Lung (tissue), 12 donors: ENCODE data around the gene GIPC2. TPM values are rescaled to one million over a fixed set of nuclear protein-coding genes. Genes with fewer than 3 reads are reported as not detected.
A peak's percentile ranks its signal among the peaks of the same experiment; 100 is the strongest.

Experiments used
- ATAC-seq: fragments of 200-7000 bp; cut with Tn5 transposase; one replicate; pipeline ENCODE4 v1.9.1; 2020; ENCODE audit warnings: moderate number of reproducible peaks; ENCODE audit not compliant: insufficient read depth, low FRiP score
- DNase-seq, 3 donors: peaks; one replicate each; pipeline ENCODE4 v3.0.0-alpha.2; 2013 to 2017
- H3K27ac ChIP-seq, 2 donors: one replicate each; pipeline ENCODE4 v1.5.1; 2013; ENCODE audit warnings: mild to moderate bottlenecking in 2 of 2, moderate library complexity in 2 of 2, control low read depth in 1 of 2, inconsistent platforms in 1 of 2, low read depth in 1 of 2, low read length in 1 of 2
- H3K27me3 ChIP-seq, 3 donors: one replicate each; pipeline ENCODE4 v1.5.1; 2013; ENCODE audit warnings: low read length in 2 of 3; ENCODE audit not compliant: control insufficient read depth in 3 of 3, insufficient read depth in 3 of 3
- H3K36me3 ChIP-seq, 4 donors: one replicate each; pipeline ENCODE4 v1.5.1; 2013; ENCODE audit warnings: low read length in 4 of 4, mild to moderate bottlenecking in 1 of 4, moderate library complexity in 1 of 4; ENCODE audit not compliant: control insufficient read depth in 4 of 4, insufficient read depth in 4 of 4
- H3K4me1 ChIP-seq, 5 donors: one replicate each; pipeline ENCODE4 v1.5.1; 2013; ENCODE audit warnings: low read length in 5 of 5, mild to moderate bottlenecking in 2 of 5, moderate library complexity in 1 of 5; ENCODE audit not compliant: control insufficient read depth in 5 of 5, insufficient read depth in 5 of 5
- H3K4me3 ChIP-seq: one replicate; pipeline ENCODE4 v1.5.1; 2013; ENCODE audit warnings: mild to moderate bottlenecking, control low read depth, moderate library complexity
- H3K9ac ChIP-seq, 2 donors: one replicate each; pipeline ENCODE4 v1.5.1; 2013; ENCODE audit warnings: low read length in 2 of 2, control low read depth in 1 of 2; ENCODE audit not compliant: insufficient read depth in 1 of 2
- H3K9me3 ChIP-seq, 4 donors: one replicate each; pipeline ENCODE4 v1.5.1; 2013; ENCODE audit warnings: low read length in 3 of 4, mild to moderate bottlenecking in 1 of 4, moderate library complexity in 1 of 4; ENCODE audit not compliant: control insufficient read depth in 4 of 4, insufficient read depth in 3 of 4
- CTCF ChIP-seq: IDR thresholded peaks from 2 replicates; pipeline ENCODE4 v1.5.1; 2012; ENCODE audit warnings: mild to moderate bottlenecking; ENCODE audit errors: control extremely low read depth, extremely low read depth
- WGBS, 2 donors: extraction: QIAGEN DNeasy Blood & Tissue Kit; methylation state at CpG; one replicate each; pipeline ENCODE4 v1.1.7; 2013; 5-methylcytosine and 5-hydroxymethylcytosine counted together
- polyA plus RNA-seq, 2 donors: library from polyadenylated mRNA; stranded (reverse); fragments of 200-250 nt; gene quantifications; one replicate each; pipeline ENCODE4 v1.2.1, GENCODE V29; 2013
- total RNA-seq, 2 donors: library from RNA; depleted of rRNA in 1 of 2; stranded (reverse); fragments of >200 nt in 1 of 2; gene quantifications; one replicate each; pipeline ENCODE4 v1.2.1, GENCODE V29; 2014 to 2021
- donor health status: control.
- donor health status: control.
- donor health status: Bipolar disorder and iron deficiency.
- donor health status: healthy.
- donor health status: DM: yes; HTN: yes; CAD: no.

GIPC2 gene
- total and polyA plus RNA-seq, 4 donors = 0.94 to 2.5 (median 1.8) TPM

- Histone ChIP-seq H3K4me3 (no peak overlapping the region), H3K9ac (no peak overlapping the region), H3K27me3 (no peaks in the 10 kb centered on the region), H3K4me1 (no peaks in the 10 kb centered on the region), H3K36me3 (no peaks in the 10 kb centered on the region), H3K9me3 (no peaks in the 10 kb centered on the region), H3K27ac (no peak overlapping the region)
- no peak for TF ChIP-seq CTCF
- 63 to 80% methylated on average over 3 of the region's 3 CpGs for whole genome bisulfite sequencing, 2 donors
- DNase-seq (peak in 1 of 3 donors; percentile 16), ATAC-seq (no peak)
Measured at GRCh38 chr1:78176448-78176847, 130.7 kb downstream of the GIPC2 start.

DNA sequence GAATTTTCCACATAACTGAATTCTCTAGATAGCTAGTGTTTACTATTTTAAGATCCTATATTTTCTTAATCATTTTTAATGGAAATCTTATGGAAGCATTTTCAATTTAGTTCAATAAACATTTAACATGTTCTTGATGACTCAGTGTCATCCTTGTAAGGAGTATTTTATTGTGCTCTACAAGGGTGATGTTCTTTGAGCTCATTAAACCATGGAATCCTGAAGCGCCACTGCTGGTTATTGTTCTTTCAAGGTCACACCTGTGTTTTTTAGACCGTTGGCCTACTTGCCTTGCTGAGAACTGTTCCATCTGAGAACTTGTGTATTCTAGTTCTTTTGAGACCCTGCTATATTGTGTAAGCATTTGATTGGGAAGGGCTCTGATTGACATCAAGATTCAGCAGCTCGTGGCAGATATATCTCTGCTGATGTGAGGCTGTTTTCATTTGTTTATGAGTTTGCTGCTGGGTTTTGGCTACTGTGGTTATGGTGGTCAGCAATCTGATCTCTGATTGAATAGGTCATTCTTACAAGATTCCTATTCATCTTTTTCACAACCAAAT, 132.0 kb downstream of the GIPC2 start:
- Histone ChIP-seq H3K4me1 (no peaks in the 10 kb centered on the region), H3K36me3 (no peaks in the 10 kb centered on the region), H3K9ac (no peak overlapping the region), H3K4me3 (no peak overlapping the region), H3K9me3 (peaks cover 0 to 3% (median 0%) of the 10 kb centered on the region in 4 donors), H3K27ac (no peak overlapping the region), H3K27me3 (no peaks in the 10 kb centered on the region)
- no peak for ATAC-seq
- TF ChIP-seq CTCF = no peak
- WGBS, 2 donors = 70 to 76% methylated on average over 3 of the region's 3 CpGs
- no peak for DNase-seq

DNA sequence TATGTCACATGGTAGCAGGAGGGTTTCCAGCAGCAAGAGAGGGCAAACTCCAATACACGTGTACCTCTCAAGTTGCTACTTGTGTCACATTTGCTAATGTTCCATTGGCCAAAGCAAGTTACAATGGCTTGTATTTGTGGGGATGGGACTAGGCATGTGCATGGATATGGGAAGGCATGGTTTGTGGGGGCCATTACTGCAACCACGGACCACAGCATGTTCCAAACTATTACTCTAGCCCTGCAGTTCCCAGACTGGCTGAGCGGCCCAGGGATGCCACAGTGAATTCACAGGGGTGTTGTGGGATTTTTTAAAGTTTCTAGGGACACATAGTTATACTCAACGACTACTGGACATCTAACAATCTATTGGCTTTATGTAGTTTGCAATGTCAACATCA, 133.1 kb downstream of the GIPC2 start:
- DNase-seq = no peak
- TF ChIP-seq CTCF = no peak
- H3K27ac ChIP-seq = no peak overlapping the region
- no peak overlapping the region for H3K9ac ChIP-seq
- no peaks in the 10 kb centered on the region for H3K36me3 ChIP-seq
- H3K4me3 ChIP-seq = no peak overlapping the region
- peaks cover 0 to 3% (median 0%) of the 10 kb centered on the region in 4 donors for H3K9me3 ChIP-seq
- H3K4me1 ChIP-seq = no peaks in the 10 kb centered on the region
- WGBS, 2 donors = 83 to 86% methylated on average over 4 of the region's 4 CpGs
- no peaks in the 10 kb centered on the region for H3K27me3 ChIP-seq
- ATAC-seq = no peak
